H9 (cell line): Measurements from ENCODE around the gene NCBP1. TPM values are rescaled to one million over a fixed set of nuclear protein-coding genes. Genes with fewer than 3 reads are reported as not detected.

Experiments
- DNase-seq: peaks from one replicate; pipeline ENCODE4 v3.0.0-alpha.2; 2017
- H2AFZ ChIP-seq: one replicate; pipeline ENCODE4 v1.6.1; 2013; ENCODE audit warnings: mild to moderate bottlenecking, low read length, control low read depth, moderate library complexity
- H2AK5ac ChIP-seq: 2 replicates; pipeline ENCODE4 v1.6.1; 2013; ENCODE audit warnings: low read length, control low read depth, mixed read lengths; ENCODE audit not compliant: insufficient read length
- H2BK120ac ChIP-seq: one replicate; pipeline ENCODE4 v1.6.1; 2013; ENCODE audit warnings: low read depth, mild to moderate bottlenecking, low read length, control low read depth, inconsistent platforms; ENCODE audit not compliant: poor library complexity, severe bottlenecking
- H2BK12ac ChIP-seq: 2 replicates; pipeline ENCODE4 v1.6.1; 2013; ENCODE audit warnings: low read length, control low read depth, mixed read lengths, low read depth; ENCODE audit not compliant: insufficient read length
- H2BK15ac ChIP-seq: 2 replicates; pipeline ENCODE4 v1.6.1; 2013; ENCODE audit warnings: low read depth, low read length, control low read depth
- H2BK20ac ChIP-seq: one replicate; pipeline ENCODE4 v1.6.1; 2013; ENCODE audit warnings: low read depth, mild to moderate bottlenecking, low read length, control low read depth, inconsistent platforms; ENCODE audit not compliant: poor library complexity, severe bottlenecking
- H2BK5ac ChIP-seq: 2 replicates; pipeline ENCODE4 v1.6.1; 2013; ENCODE audit warnings: low read length, control low read depth, mixed read lengths; ENCODE audit not compliant: insufficient read length
- H3K14ac ChIP-seq: 2 replicates; pipeline ENCODE4 v1.6.1; 2013; ENCODE audit warnings: low read length, control low read depth; ENCODE audit not compliant: insufficient read depth
- H3K18ac ChIP-seq: 2 replicates; pipeline ENCODE4 v1.6.1; 2013; ENCODE audit warnings: low read depth, mild to moderate bottlenecking, mixed read lengths, low read length, control low read depth; ENCODE audit not compliant: insufficient read length
- H3K23ac ChIP-seq: 2 replicates; pipeline ENCODE4 v1.6.1; 2013; ENCODE audit warnings: low read length, control low read depth, mixed read lengths, low read depth; ENCODE audit not compliant: insufficient read length
- H3K23me2 ChIP-seq: 2 replicates; pipeline ENCODE4 v1.6.1; 2013; ENCODE audit warnings: low read depth, mild to moderate bottlenecking, mixed read lengths, low read length, control low read depth; ENCODE audit not compliant: insufficient read length, poor library complexity, severe bottlenecking
- H3K27ac ChIP-seq: 2 replicates; pipeline ENCODE4 v1.5.1; 2013; ENCODE audit warnings: low read length, control low read depth, mixed read lengths, low read depth; ENCODE audit not compliant: insufficient read length
- H3K27me3 ChIP-seq: 2 replicates; pipeline ENCODE4 v1.6.1; 2013; ENCODE audit warnings: low read length, control low read depth, inconsistent platforms; ENCODE audit not compliant: insufficient read depth
- H3K4ac ChIP-seq: 2 replicates; pipeline ENCODE4 v1.6.1; 2013; ENCODE audit warnings: low read depth, mild to moderate bottlenecking, control low read depth, inconsistent platforms, low read length, moderate library complexity
- H3K4me1 ChIP-seq: 2 replicates; pipeline ENCODE4 v1.6.1; 2013; ENCODE audit warnings: low read length, control low read depth, inconsistent platforms; ENCODE audit not compliant: insufficient read depth
- H3K4me2 ChIP-seq: 2 replicates; pipeline ENCODE4 v1.6.1; 2013; ENCODE audit warnings: low read length, control low read depth, mixed read lengths; ENCODE audit not compliant: insufficient read length, insufficient read depth
- H3K56ac ChIP-seq: 2 replicates; pipeline ENCODE4 v1.6.1; 2013; ENCODE audit warnings: low read depth, mild to moderate bottlenecking, mixed read lengths, low read length, control low read depth; ENCODE audit not compliant: insufficient read length
- H3K79me1 ChIP-seq: 2 replicates; pipeline ENCODE4 v1.6.1; 2013; ENCODE audit warnings: low read depth, mild to moderate bottlenecking, moderate library complexity, low read length, control low read depth, inconsistent platforms; ENCODE audit not compliant: insufficient read depth, poor library complexity, severe bottlenecking
- H3K79me2 ChIP-seq: 2 replicates; pipeline ENCODE4 v1.6.1; 2013; ENCODE audit warnings: low read length, control low read depth, inconsistent platforms; ENCODE audit not compliant: insufficient read depth
- H3K9ac ChIP-seq: 2 replicates; pipeline ENCODE4 v1.6.1; 2013; ENCODE audit warnings: low read length, control low read depth, mixed read lengths; ENCODE audit not compliant: insufficient read length; ENCODE audit errors: extremely low read depth
- H3K9me3 ChIP-seq: one replicate; pipeline ENCODE4 v1.6.1; 2013; ENCODE audit warnings: low read depth, low read length, inconsistent platforms; ENCODE audit not compliant: control insufficient read depth
- H3T11ph ChIP-seq: one replicate; pipeline ENCODE4 v1.6.1; 2013; ENCODE audit warnings: mild to moderate bottlenecking, low read length, control low read depth, inconsistent platforms
- H4K20me1 ChIP-seq: one replicate; pipeline ENCODE4 v1.6.1; 2013; ENCODE audit not compliant: control insufficient read depth, insufficient read length, insufficient read depth
- H4K5ac ChIP-seq: 2 replicates; pipeline ENCODE4 v1.6.1; 2013; ENCODE audit warnings: low read depth, mild to moderate bottlenecking, mixed read lengths, low read length, control low read depth; ENCODE audit not compliant: insufficient read length
- H4K8ac ChIP-seq: replicated peaks from 2 replicates; pipeline ENCODE4 v1.6.1; 2013; ENCODE audit warnings: low read length, control low read depth, mixed read lengths, low read depth; ENCODE audit not compliant: insufficient read length
- H4K91ac ChIP-seq: 2 replicates; pipeline ENCODE4 v1.6.1; 2013; ENCODE audit warnings: low read depth, mild to moderate bottlenecking, moderate library complexity, mixed read lengths, low read length, control low read depth; ENCODE audit not compliant: insufficient read length
- H3K27ac Mint-ChIP-seq, 3 experiments: 2 replicates in 2 of 3; 3 replicates in 1 of 3; pipeline ENCODE4 v1.8.0; 2020 to 2021; ENCODE audit warnings: mixed read lengths in 3 of 3, mild to moderate bottlenecking in 1 of 3, moderate library complexity in 1 of 3
- H3K27me3 Mint-ChIP-seq: 2 replicates; pipeline ENCODE4 v1.8.0; 2021; ENCODE audit warnings: low read depth, mild to moderate bottlenecking, moderate library complexity, mixed read lengths
- H3K36me3 Mint-ChIP-seq, 3 experiments: 2 replicates in 2 of 3; 3 replicates in 1 of 3; pipeline ENCODE4 v1.8.0; 2020 to 2021; ENCODE audit warnings: low read depth in 3 of 3, mixed read lengths in 3 of 3; ENCODE audit not compliant: insufficient read depth in 1 of 3
- H3K4me1 Mint-ChIP-seq, 2 experiments: 2 replicates each; pipeline ENCODE4 v1.8.0; 2020; ENCODE audit warnings: mixed read lengths in 2 of 2
- H3K4me3 Mint-ChIP-seq, 2 experiments: 2 replicates in 1 of 2; 3 replicates in 1 of 2; pipeline ENCODE4 v1.8.0; 2020 to 2021; ENCODE audit warnings: mild to moderate bottlenecking in 2 of 2, mixed read lengths in 2 of 2, moderate library complexity in 1 of 2
- H3K9me3 Mint-ChIP-seq, 2 experiments: 2 replicates in 1 of 2; 3 replicates in 1 of 2; pipeline ENCODE4 v1.8.0; 2020; ENCODE audit warnings: mild to moderate bottlenecking in 2 of 2, mixed read lengths in 2 of 2, moderate library complexity in 1 of 2
- CTCF ChIP-seq: fragments of 200-600 bp; sonication (generic); conservative IDR thresholded peaks from 3 replicates; pipeline ENCODE4 v1.8.0; 2021; ENCODE audit warnings: antibody characterized with exemption, mild to moderate bottlenecking
- WGBS: extraction: QIAGEN DNeasy Blood & Tissue Kit; methylation state at CpG from one replicate; pipeline ENCODE4 v1.1.7; 2013; ENCODE audit warnings: missing lambda C conversion rate, low lambda C conversion rate, mixed read lengths; ENCODE audit not compliant: insufficient read length; ENCODE audit errors: extremely low coverage; 5-methylcytosine and 5-hydroxymethylcytosine counted together
- total RNA-seq: library from RNA; stranded (reverse); gene quantifications from 2 replicates; pipeline ENCODE4 v1.2.1, GENCODE V29; 2021

The NCBP1 gene
- total RNA-seq, 1 experiment from 2014 or later, result 55.7 TPM

- no peak overlapping the region for H3K4ac ChIP-seq
- peaks cover 50% of the 10 kb centered on the region for H3K27me3 Mint-ChIP-seq
These were observed 87.8 kb downstream of the NCBP1 start for GRCh38 chr9:97721396-97721795.

More at GRCh38 chr9:97721396-97721795, 87.8 kb downstream of the NCBP1 start:
- Histone ChIP-seq H3K9ac (no peak overlapping the region), H3K79me2 (no peaks in the 10 kb centered on the region), H3K23me2 (no peaks in the 10 kb centered on the region), H2BK20ac (no peak overlapping the region), H4K91ac (no peak overlapping the region), H4K8ac (no peak overlapping the region), H3K23ac (no peak overlapping the region), H3K18ac (no peak overlapping the region), H2AK5ac (no peak overlapping the region), H4K5ac (no peak overlapping the region), H3K27me3 (no peaks in the 10 kb centered on the region), H3K9me3 (peaks cover 5% of the 10 kb centered on the region), H3T11ph (no peak overlapping the region), H4K20me1 (no peaks in the 10 kb centered on the region), H3K56ac (no peak overlapping the region), H3K4me2 (no peak overlapping the region), H2AFZ (no peak overlapping the region), H3K79me1 (no peaks in the 10 kb centered on the region), H2BK120ac (no peak overlapping the region), H2BK5ac (no peak overlapping the region), H3K27ac (no peak overlapping the region), H3K14ac (no peak overlapping the region), H2BK15ac (no peak overlapping the region), H3K4me1 (no peaks in the 10 kb centered on the region), H2BK12ac (no peak overlapping the region)
- DNase-seq, result no peak
- Mint-ChIP-seq H3K9me3 (peaks cover 0 to 4% of the 10 kb centered on the region in 2 experiments; a peak in 3 of 5 replicates), H3K4me3 (no peak overlapping the region), H3K36me3 (0 out of 7 replicates have a peak, but pooled peaks cover 0 to 3% (median 0%) of the 10 kb centered on the region in 3 experiments), H3K27ac (no peak overlapping the region), H3K4me1 (no peaks in the 10 kb centered on the region)
- no CpG with 5 or more reads among the region's 2 CpGs for WGBS
- no peak for TF ChIP-seq CTCF
